HG03575 (cell line): Measurements from ENCODE around the gene LY6G6F.

Source experiments
- ATAC-seq: cut with Tn5 transposase; IDR thresholded peaks from one replicate; pipeline ENCODE4 v1.9.1; 2021; ENCODE audit not compliant: unreplicated experiment, insufficient number of reproducible peaks, low FRiP score; ENCODE audit errors: extremely low read depth

The LY6G6F gene

DNA sequence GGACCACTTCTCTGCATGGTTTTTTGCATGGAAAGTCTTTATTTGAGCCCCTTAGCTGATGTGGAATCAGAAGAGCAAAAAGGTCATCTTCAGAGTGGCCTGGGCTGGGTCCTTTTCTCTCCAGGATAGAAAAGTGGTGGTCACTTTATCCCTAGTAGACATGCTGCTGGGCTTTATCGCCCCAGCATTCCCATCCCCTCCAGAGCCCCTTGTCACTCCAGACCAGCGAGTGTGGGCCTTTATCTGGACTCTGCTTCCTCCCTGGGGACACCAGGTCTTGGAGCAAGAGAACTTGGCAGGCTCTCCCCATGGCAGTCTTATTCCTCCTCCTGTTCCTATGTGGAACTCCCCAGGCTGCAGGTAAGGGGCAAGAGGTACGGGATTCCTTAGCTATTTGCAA lies at the start of gene LY6G6F:
LY6G6F (plus strand) TSS at position 268 of the 400 bp plus-strand sequence; CDS start at position 309, 41 bp downstream.
- no peak for ATAC-seq

- no peak for ATAC-seq
Measured at GRCh38 chr6:31657406-31658157, 49.1 kb upstream of the LY6G6F start.

DNA sequence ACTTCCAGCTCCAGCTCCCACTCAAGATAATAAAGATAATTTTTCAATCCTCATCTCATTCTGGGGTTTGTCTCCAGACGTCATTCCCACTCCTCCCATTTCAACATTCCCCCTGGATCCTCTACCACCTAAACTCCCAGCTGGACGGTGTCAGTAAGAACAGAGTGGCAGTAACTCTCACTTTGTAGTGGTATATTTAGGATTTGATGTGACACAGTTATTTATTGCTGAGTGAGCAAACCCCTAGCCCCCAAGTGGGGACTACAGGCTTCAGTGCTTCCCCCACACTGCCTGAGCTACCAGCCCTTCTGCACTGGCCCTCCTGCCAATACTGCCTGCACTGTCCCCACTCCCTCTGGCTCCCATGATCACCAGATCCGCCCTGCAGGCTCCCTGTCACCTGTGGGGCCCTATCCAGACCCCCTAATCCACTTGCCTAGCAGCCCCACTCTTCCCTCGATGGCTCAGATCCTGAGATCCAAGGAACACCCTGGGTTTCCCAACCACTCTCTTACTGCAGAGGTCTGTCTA lies 48.4 kb upstream of the LY6G6F start:
- no peak for ATAC-seq

- no peak for ATAC-seq
Measured at GRCh38 chr6:31658983-31659648, 47.5 kb upstream of the LY6G6F start.

- ATAC-seq: no peak
Measured at GRCh38 chr6:31659649-31660380, 46.9 kb upstream of the LY6G6F start.

DNA sequence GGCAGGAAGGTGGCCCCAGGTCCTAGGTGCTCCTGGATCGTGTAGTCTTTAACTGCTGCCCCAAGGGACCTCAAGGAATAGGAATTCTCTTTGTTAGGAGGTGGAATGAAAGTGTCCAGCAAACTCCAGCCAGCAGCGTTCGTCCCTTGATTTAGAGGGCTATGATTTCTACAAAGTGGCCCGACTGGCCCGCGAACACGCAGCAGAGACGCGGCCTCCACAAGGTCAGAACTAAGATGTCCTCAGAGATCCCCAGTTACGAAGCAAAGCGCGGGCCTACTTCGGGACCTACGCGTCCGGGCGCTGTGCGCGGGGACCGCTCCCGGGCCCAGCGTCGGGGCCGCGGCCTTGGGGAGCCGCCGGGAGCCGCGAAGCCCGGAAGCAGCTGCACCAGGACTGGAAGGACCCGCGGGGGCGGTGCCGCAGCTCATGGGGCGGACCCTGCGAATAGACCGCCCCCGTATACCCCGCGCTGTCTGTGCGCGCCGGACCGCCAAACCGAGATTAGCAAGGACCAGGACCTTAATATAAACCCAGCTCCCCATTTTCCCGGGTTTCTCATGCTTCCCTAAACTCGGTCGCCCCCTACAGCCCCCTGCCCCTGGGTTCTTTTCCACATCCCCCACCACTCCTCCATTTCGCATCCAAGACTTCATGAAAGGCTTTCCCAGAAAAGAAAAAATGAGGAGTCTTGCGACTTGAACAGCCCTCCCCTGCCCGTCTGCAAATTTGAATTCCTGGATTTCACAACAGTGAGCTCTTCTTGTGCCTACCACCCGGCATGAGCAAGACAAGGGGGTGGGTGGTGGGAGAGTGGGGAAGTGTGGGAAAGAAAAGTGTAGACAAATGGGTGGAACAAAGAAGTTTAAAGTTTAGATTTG lies 46.0 kb upstream of the LY6G6F start, which contains the start of gene C6orf47:
C6orf47 (minus strand) TSS at position 398 of the 881 bp plus-strand sequence. CDS start 831 bp downstream, outside the sequence.
- ATAC-seq: no peak

GRCh38 chr6:31661262-31662123 lies 45.2 kb upstream of the LY6G6F start:
- no peak for ATAC-seq

DNA sequence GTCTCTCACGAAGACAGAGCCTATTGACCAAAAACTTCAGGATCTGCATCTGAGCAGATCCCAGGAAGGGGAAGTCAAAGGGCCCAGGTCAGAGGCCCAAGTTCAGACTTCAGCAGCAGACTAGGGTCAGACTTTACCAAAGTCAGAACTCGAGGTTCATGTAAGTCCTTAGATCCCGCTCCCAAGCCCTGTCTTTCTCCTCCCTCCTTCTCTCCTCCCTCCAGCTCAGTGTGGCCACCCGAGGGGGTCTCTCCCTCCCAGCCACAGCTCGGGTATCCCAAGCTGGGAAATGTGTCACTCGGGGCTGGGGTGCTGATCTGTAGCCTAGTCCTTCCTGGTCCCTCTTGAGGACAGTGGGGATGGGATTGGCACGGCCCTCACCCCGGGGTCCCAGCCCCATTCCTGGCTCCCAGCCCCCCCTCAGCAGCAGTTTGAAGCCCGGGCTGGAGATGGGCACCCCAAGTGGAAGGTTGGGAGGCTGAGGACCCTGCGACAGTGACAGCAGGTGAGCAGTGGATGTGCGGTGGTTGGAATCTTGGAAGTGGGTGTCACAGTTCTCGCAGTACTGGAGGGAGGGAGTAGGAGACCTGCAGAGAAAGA lies 44.4 kb upstream of the LY6G6F start:
- no peak for ATAC-seq

DNA sequence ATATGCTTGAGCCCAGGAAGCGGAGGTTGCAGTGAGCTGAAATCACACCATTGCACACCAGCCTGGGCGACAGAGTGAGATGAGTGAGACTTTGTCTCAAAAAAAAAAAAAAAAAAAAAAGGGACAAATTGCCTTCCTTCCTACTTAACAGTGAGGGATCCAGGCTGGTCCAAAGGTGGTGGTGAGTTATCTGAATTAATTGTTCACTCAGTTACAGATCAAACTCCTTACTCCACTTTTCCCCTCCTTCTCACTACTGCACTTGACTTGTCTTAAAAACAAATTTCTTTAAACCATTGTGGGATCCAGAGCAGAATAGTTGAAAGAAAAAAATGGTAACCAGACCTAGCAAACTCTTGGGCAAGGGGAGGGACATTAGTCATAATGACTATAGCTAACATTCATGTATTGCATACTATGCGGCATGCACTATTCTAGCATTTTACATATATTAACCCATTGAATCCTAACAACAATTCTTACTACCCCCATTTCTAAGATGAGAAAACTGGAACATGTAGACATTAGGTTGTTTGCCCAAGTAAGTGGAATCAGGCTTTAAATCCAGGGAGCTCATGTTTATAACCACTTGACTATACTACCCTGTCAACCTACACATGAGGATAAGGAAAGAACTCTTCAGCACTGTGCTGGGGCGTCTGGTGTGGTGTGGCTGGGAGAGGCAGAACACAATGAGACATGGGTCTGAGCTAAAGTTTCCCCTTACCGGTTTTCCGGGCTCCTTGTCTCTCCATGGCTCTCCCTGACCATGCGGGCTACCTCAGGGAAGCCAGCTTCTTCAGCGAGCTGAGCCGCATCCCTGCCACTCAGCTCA lies 43.3 kb upstream of the LY6G6F start:
- ATAC-seq: no peak

DNA sequence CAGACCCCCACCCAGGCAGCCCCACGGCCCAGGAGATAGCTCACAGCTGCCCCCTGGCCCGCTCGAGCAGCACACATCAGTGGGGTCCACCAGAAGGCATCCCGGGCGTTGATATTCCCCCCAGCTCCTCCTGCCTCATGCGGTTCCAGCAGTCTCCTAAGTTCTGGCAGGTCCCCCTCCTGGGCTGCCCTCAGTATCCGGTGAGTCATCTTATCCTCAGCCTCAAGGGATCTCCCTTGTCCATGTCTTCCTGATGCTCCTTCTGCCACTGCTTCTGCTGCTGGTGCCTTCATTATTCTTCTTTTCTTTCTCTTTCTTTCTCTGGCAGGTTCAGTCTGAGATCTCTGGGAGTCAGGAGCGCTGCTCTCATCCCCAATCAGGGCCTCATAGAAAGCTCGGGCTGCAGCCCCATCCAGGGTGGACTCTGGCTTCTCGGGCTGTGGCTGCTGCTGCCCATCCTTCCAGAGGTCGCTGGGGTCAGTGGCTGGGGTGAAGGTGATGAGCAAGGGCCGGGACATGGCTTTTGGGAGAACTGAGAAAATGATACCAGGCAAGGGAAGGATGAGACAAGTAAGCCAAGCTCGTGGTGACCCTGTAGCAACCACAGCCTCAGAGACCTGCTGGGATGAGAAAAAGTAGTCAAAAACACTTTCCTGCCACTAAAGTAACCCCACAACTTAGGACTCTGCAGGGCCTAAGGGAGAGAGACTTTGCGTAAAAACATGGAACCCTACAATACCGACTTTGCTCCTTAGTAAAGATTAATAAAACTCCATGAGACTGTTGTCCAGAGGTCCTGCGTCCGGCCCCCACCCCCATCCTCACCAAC lies 42.5 kb upstream of the LY6G6F start:
- ATAC-seq: no peak

DNA sequence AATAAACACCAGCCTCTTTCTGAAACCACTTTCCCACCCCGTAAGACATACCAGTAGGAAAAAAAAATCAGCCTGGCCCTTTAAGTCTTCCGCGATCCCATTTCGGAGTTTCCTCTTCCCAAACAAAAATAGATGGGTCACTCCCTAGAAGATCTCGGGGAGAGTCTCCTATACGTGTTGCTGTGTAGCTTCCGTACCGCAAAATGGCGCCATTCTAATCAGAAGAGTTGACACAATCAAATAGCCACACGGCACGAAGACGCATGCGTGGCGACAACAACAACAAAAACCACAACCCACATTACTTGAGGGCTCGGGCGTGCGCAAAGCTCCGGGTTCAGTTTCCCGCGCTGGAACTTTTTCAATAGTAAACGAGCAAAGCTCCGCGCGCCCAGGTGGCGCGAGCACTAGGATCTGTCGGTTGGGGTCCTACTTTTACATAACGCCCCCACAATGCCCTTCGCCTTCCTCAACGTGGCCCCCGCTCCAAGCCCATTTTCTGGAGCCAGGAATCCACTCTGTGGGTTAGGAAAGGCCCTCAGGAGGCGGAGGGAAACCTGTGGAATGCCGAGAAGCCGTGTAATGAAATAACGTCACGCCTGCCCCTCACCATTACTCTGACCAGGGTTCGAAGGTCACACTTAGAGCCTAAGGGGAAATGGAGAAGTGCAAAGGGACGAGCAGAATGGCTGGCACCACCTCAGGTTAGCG lies 41.7 kb upstream of the LY6G6F start, which contains the start of gene GPANK1:
GPANK1 (minus strand) TSS at position 208 of the 711 bp plus-strand sequence. CDS start 519 bp downstream, outside the sequence.
- no peak for ATAC-seq

- peak; percentile 57 for ATAC-seq
Measured at GRCh38 chr6:31665501-31666336, 40.9 kb upstream of the LY6G6F start, which contains the start of gene CSNK2B. Gene CSNK2B, plus strand, starts transcription at chr6:31666080. Its CDS starts 752 bp downstream, at chr6:31666832.

- no peak for ATAC-seq
Measured at GRCh38 chr6:31666337-31666965, 40.2 kb upstream of the LY6G6F start.

DNA sequence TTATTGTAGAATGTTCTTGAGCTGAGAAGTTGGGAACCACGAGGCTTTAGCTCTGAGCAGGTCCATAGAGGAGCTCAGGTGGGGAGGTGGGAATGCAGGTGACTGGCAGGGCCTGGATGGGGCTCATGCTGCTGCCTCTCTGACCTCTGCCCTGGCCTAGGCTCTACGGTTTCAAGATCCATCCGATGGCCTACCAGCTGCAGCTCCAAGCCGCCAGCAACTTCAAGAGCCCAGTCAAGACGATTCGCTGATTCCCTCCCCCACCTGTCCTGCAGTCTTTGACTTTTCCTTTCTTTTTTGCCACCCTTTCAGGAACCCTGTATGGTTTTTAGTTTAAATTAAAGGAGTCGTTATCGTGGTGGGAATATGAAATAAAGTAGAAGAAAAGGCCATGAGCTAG lies 37.0 kb upstream of the LY6G6F start, which contains the start of gene LY6G5B:
LY6G5B (plus strand) TSS at position 301 of the 400 bp plus-strand sequence. CDS start 975 bp downstream, outside the sequence.
- ATAC-seq: no peak
